ENCODE data around the gene IGFBP6. TPM values are rescaled to one million over a fixed set of nuclear protein-coding genes. Genes with fewer than 3 reads are reported as not detected.
A peak's percentile ranks its signal among the peaks of the same experiment; 100 is the strongest.

Gene IGFBP6
- polyA plus RNA-seq, result 0.26 TPM in 1 of 2 replicates, not detected in the other
- polyA minus RNA-seq, result not detected in 2 replicates

GRCh38 chr12:53097564-53098353 is at the start of gene IGFBP6:
Gene IGFBP6 (plus strand): TSS chr12:53097667. CDS start chr12:53097718, 51 bp downstream.
- no peaks in the 10 kb centered on the region for H3F3A ChIP-seq (ENCODE audit: insufficient read depth, low read length, poor library complexity, severe bottlenecking)
- H3K9me2 ChIP-seq (ENCODE audit: insufficient read depth, low read length), result no peaks in the 10 kb centered on the region
- H3K36me3 ChIP-seq (ENCODE audit: insufficient read depth, low read length), result no peaks in the 10 kb centered on the region
- peaks cover 38% of the 10 kb centered on the region for H3K27me3 ChIP-seq (ENCODE audit: insufficient read depth, low read depth, low read length)
- no peaks in the 10 kb centered on the region for H4K20me1 ChIP-seq (ENCODE audit: insufficient read depth)
- H3K79me2 ChIP-seq (replicated peaks; ENCODE audit: insufficient read depth, low read length), result no peaks in the 10 kb centered on the region
- H3K9ac ChIP-seq (ENCODE audit: low read length), result peak within 1 kb of the TSS; percentile 23
- H3K4me3 ChIP-seq (ENCODE audit: low read length), result peak within 1 kb of the TSS; percentile 66
- no peak within 1 kb of the TSS for H3K4me2 ChIP-seq (ENCODE audit: low read length)
- H3K9me3 ChIP-seq (ENCODE audit: low read length), result no peaks in the 10 kb centered on the region
- no peak within 1 kb of the TSS for H3K27ac ChIP-seq (ENCODE audit: low read length)
- TF ChIP-seq REST (IDR thresholded peaks at IDR 0.05; ENCODE audit: borderline replicate concordance), result no peak
- no peak for TF ChIP-seq POLR2AphosphoS5 (IDR thresholded peaks at IDR 0.05)
- no peak for TF ChIP-seq EZH2 (IDR thresholded peaks at IDR 0.05; ENCODE audit: borderline replicate concordance, insufficient read depth, low read length, poor library complexity, severe bottlenecking)
- TF ChIP-seq RAD21 (conservative IDR thresholded peaks at IDR 0.05), result no peak
- H2AFZ ChIP-seq (ENCODE audit: low read depth, low read length), result no peak within 1 kb of the TSS

GRCh38 chr12:53048033-53048779 is 49.3 kb upstream of the IGFBP6 start:
- TF ChIP-seq SMC3 (conservative IDR thresholded peaks at IDR 0.05; ENCODE audit: poor library complexity) (no peak), RAD21 (conservative IDR thresholded peaks at IDR 0.05) (no peak), POLR2AphosphoS5 (IDR thresholded peaks at IDR 0.05) (no peak), MXI1 (conservative IDR thresholded peaks at IDR 0.05; ENCODE audit: poor library complexity, severe bottlenecking) (no peak), REST (IDR thresholded peaks at IDR 0.05; ENCODE audit: borderline replicate concordance) (no peak)
- Histone ChIP-seq H3K4me3 (ENCODE audit: low read length) (peak overlapping the region; percentile 60), H3K9me3 (ENCODE audit: low read length) (no peaks in the 10 kb centered on the region), H3K79me2 (replicated peaks; ENCODE audit: insufficient read depth, low read length) (no peaks in the 10 kb centered on the region), H3K9me2 (ENCODE audit: insufficient read depth, low read length) (no peaks in the 10 kb centered on the region), H3K9ac (ENCODE audit: low read length) (peak overlapping the region; percentile 62), H2AFZ (ENCODE audit: low read depth, low read length) (no peak overlapping the region), H3K36me3 (ENCODE audit: insufficient read depth, low read length) (no peaks in the 10 kb centered on the region), H3K27me3 (ENCODE audit: insufficient read depth, low read depth, low read length) (no peaks in the 10 kb centered on the region), H4K20me1 (ENCODE audit: insufficient read depth) (no peaks in the 10 kb centered on the region), H3F3A (ENCODE audit: insufficient read depth, low read length, poor library complexity, severe bottlenecking) (no peaks in the 10 kb centered on the region), H3K27ac (ENCODE audit: low read length) (no peak overlapping the region), H3K4me2 (ENCODE audit: low read length) (no peak overlapping the region)

All from neural cell (in vitro differentiated cells).